Measurements from ENCODE around the gene KMT2D.

DNA sequence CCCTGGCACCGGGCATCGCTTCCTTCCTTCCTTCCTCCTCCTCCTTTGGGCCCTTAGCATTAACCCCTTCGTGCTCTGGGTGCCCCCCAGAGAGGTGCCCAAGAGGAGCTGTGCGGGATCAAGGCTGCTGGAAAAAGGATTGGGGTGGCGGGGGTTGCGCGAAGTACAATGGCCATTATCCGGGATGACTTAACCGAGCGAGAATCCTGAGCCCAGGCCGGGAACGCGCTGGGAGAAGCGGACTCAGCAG is 31.2 kb upstream of the KMT2D start:
- TF ChIP-seq EZH2 (IDR thresholded peaks at IDR 0.05; ENCODE audit: borderline replicate concordance, low read depth, low read length, severe bottlenecking), result no peak
- TF ChIP-seq, protein P1, sequence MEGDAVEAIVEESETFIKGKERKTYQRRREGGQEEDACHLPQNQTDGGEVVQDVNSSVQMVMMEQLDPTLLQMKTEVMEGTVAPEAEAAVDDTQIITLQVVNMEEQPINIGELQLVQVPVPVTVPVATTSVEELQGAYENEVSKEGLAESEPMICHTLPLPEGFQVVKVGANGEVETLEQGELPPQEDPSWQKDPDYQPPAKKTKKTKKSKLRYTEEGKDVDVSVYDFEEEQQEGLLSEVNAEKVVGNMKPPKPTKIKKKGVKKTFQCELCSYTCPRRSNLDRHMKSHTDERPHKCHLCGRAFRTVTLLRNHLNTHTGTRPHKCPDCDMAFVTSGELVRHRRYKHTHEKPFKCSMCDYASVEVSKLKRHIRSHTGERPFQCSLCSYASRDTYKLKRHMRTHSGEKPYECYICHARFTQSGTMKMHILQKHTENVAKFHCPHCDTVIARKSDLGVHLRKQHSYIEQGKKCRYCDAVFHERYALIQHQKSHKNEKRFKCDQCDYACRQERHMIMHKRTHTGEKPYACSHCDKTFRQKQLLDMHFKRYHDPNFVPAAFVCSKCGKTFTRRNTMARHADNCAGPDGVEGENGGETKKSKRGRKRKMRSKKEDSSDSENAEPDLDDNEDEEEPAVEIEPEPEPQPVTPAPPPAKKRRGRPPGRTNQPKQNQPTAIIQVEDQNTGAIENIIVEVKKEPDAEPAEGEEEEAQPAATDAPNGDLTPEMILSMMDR (IDR thresholded peaks at IDR 0.05; ENCODE audit: borderline replicate concordance, extremely low read depth, low read length, poor library complexity, severe bottlenecking), result no peak

Data from DND-41 (cell line).